IMR-90 (cell line): Measurements from ENCODE around the gene RASA1. TPM values are rescaled to one million over a fixed set of nuclear protein-coding genes. Genes with fewer than 3 reads are reported as not detected.

Experiments used
- ATAC-seq: fragments of 200-7000 bp; cut with Tn5 transposase; 2 replicates; pipeline ENCODE4 v1.9.1; 2020; ENCODE audit warnings: low read depth, mild to moderate bottlenecking, moderate library complexity
- BruUV-seq: library from RNA; stranded (reverse); fragments of 400-500 nt; replicated peaks from 2 replicates; lab custom pipeline; 2021; lab: Mats Ljungman, UMichigan
- CTCF ChIA-PET: fragments of 300-600 bp; formaldehyde crosslinking; extraction: SDS; loops from one replicate; lab custom pipeline; 2021; ENCODE audit warnings: antibody characterized with exemption; lab: Yijun Ruan, JAX
- POLR2A ChIA-PET: fragments of 300-600 bp; sonication (Branson Sonifier 250); formaldehyde crosslinking; loops from one replicate; lab custom pipeline; 2022; ENCODE audit warnings: antibody characterized with exemption; ENCODE audit not compliant: unreplicated experiment; lab: Charles Lee
- DNase-seq: peaks from one replicate; pipeline ENCODE4 v3.0.0; 2013
- H2AFZ ChIP-seq: replicated peaks from 2 replicates; pipeline ENCODE3; 2013; ENCODE audit warnings: low read length, mild to moderate bottlenecking; ENCODE audit not compliant: poor library complexity
- H2AK5ac ChIP-seq: 2 replicates; pipeline ENCODE4 v1.6.1; 2013; ENCODE audit warnings: low read depth, low read length, inconsistent platforms
- H2AK9ac ChIP-seq: replicated peaks from 2 replicates; pipeline ENCODE3; 2013; ENCODE audit warnings: mild to moderate bottlenecking, low read depth, low read length, moderate library complexity; ENCODE audit not compliant: poor library complexity
- H2BK120ac ChIP-seq: 2 replicates; pipeline ENCODE4 v1.6.1; 2013; ENCODE audit warnings: low read depth, low read length, inconsistent platforms
- H2BK15ac ChIP-seq: 3 replicates; pipeline ENCODE4 v1.6.1; 2013; ENCODE audit warnings: low read depth, low read length, inconsistent platforms
- H2BK20ac ChIP-seq: 2 replicates; pipeline ENCODE4 v1.6.1; 2013; ENCODE audit warnings: low read depth, mild to moderate bottlenecking, inconsistent platforms, low read length, moderate library complexity
- H2BK5ac ChIP-seq: 2 replicates; pipeline ENCODE4 v1.6.1; 2013; ENCODE audit warnings: mild to moderate bottlenecking, low read depth, low read length, inconsistent platforms; ENCODE audit not compliant: poor library complexity, severe bottlenecking
- H3K14ac ChIP-seq: replicated peaks from 2 replicates; pipeline ENCODE4 v1.6.1; 2013; ENCODE audit warnings: low read depth, low read length, inconsistent platforms
- H3K18ac ChIP-seq: 2 replicates; pipeline ENCODE4 v1.6.1; 2013; ENCODE audit warnings: low read depth, low read length, control low read depth
- H3K23ac ChIP-seq: 2 replicates; pipeline ENCODE4 v1.6.1; 2013; ENCODE audit warnings: low read depth, low read length, inconsistent platforms
- H3K27ac ChIP-seq: 2 replicates; pipeline ENCODE4 v1.5.1; 2013; ENCODE audit warnings: mild to moderate bottlenecking, control low read depth, low read length; ENCODE audit not compliant: insufficient read depth
- H3K27me3 ChIP-seq: 2 replicates; pipeline ENCODE4 v1.6.1; 2013; ENCODE audit warnings: low read length; ENCODE audit not compliant: control insufficient read depth, insufficient read depth
- H3K36me3 ChIP-seq: 2 replicates; pipeline ENCODE4 v1.6.1; 2013; ENCODE audit warnings: low read length, mixed read lengths; ENCODE audit not compliant: control insufficient read depth, insufficient read depth
- H3K4ac ChIP-seq: 2 replicates; pipeline ENCODE4 v1.6.1; 2013; ENCODE audit warnings: low read depth, low read length, inconsistent platforms
- H3K4me1 ChIP-seq: 2 replicates; pipeline ENCODE4 v1.6.1; 2013; ENCODE audit warnings: low read length, mixed read lengths; ENCODE audit not compliant: control insufficient read depth, insufficient read depth
- H3K4me2 ChIP-seq: 2 replicates; pipeline ENCODE4 v1.6.1; 2013; ENCODE audit warnings: low read depth, mild to moderate bottlenecking, control low read depth, low read length, moderate library complexity
- H3K4me3 ChIP-seq: 2 replicates; pipeline ENCODE4 v1.5.1; 2013; ENCODE audit warnings: low read depth, mild to moderate bottlenecking, control low read depth, low read length, moderate library complexity; ENCODE audit not compliant: insufficient read depth
- H3K56ac ChIP-seq: 2 replicates; pipeline ENCODE4 v1.6.1; 2013; ENCODE audit warnings: low read length, inconsistent platforms; ENCODE audit not compliant: insufficient read depth; ENCODE audit errors: extremely low read depth
- H3K79me1 ChIP-seq, 2 experiments: 2 replicates each; pipeline ENCODE4 v1.6.1; 2013; ENCODE audit warnings: low read length in 2 of 2, inconsistent platforms in 1 of 2, low read depth in 1 of 2
- H3K9ac ChIP-seq: 2 replicates; pipeline ENCODE4 v1.6.1; 2013; ENCODE audit warnings: low read depth, low read length, control low read depth
- H3K9me1 ChIP-seq: 2 replicates; pipeline ENCODE4 v1.6.1; 2013; ENCODE audit warnings: low read length, inconsistent platforms; ENCODE audit not compliant: insufficient read depth
- H3K9me3 ChIP-seq: 2 replicates; pipeline ENCODE4 v1.6.1; 2013; ENCODE audit warnings: low read length; ENCODE audit not compliant: control insufficient read depth, insufficient read depth
- H4K20me1 ChIP-seq: 2 replicates; pipeline ENCODE4 v1.6.1; 2013; ENCODE audit warnings: low read length, inconsistent platforms; ENCODE audit not compliant: insufficient read depth
- H4K5ac ChIP-seq: 2 replicates; pipeline ENCODE4 v1.6.1; 2013; ENCODE audit warnings: mild to moderate bottlenecking, low read depth, low read length, control low read depth
- H4K8ac ChIP-seq, 2 experiments: 2 replicates each; pipeline ENCODE4 v1.6.1; 2013; ENCODE audit warnings: low read depth in 2 of 2, low read length in 2 of 2, control low read depth in 1 of 2, inconsistent platforms in 1 of 2
- H4K91ac ChIP-seq: 2 replicates; pipeline ENCODE4 v1.6.1; 2013; ENCODE audit warnings: low read depth, low read length, inconsistent platforms; ENCODE audit not compliant: insufficient read depth
- CHD1 ChIP-seq: IDR thresholded peaks from 2 replicates; pipeline ENCODE4 v1.6.1; 2012; ENCODE audit warnings: low read depth, low read length, improper control_type of control experiment
- MAFK ChIP-seq: IDR thresholded peaks from 2 replicates; pipeline ENCODE4 v1.6.1; 2012; ENCODE audit warnings: low read depth, low read length, improper control_type of control experiment
- MXI1 ChIP-seq: IDR thresholded peaks from 2 replicates; pipeline ENCODE4 v1.6.1; 2012; ENCODE audit warnings: low read depth, mild to moderate bottlenecking, low read length, moderate library complexity, borderline replicate concordance
- NFE2L2 ChIP-seq: fragments of 150-350 bp; IDR thresholded peaks from 2 replicates; pipeline ENCODE4 v1.6.1; 2016; ENCODE audit warnings: low read depth, mild to moderate bottlenecking, low read length
- POLR2A ChIP-seq: IDR thresholded peaks from 2 replicates; pipeline ENCODE4 v1.6.1; 2012; ENCODE audit warnings: mild to moderate bottlenecking, low read depth, low read length
- RAD21 ChIP-seq: IDR thresholded peaks from 2 replicates; pipeline ENCODE4 v1.6.1; 2012; ENCODE audit warnings: low read length, improper control_type of control experiment
- RFX5 ChIP-seq: IDR thresholded peaks from 2 replicates; pipeline ENCODE4 v1.8.0; 2012; ENCODE audit warnings: low read depth, mild to moderate bottlenecking, low read length, moderate library complexity
- WGBS, 2 experiments: methylation state at CpG; one replicate each; pipeline versions ENCODE4 v1.1.5 to v1.1.7; 2013; ENCODE audit warnings: missing lambda C conversion rate in 2 of 2; ENCODE audit not compliant: insufficient read length in 1 of 2; ENCODE audit errors: extremely low coverage in 2 of 2; 5-methylcytosine and 5-hydroxymethylcytosine counted together
- dilution Hi-C: fragments of 300-500 bp; cut with HindIII; formaldehyde crosslinking; loops from one replicate; pipeline ENCODE4 v1.14.3; 2018; ENCODE audit warnings: low sequenced_read_pairs; ENCODE audit not compliant: unreplicated experiment
- in situ Hi-C: fragments of 300-500 bp; cut with MboI; formaldehyde crosslinking; loops from 3 replicates; pipeline ENCODE4 v1.14.3; 2019; ENCODE audit warnings: low sequenced_read_pairs, inconsistent platforms, mixed read lengths
- intact Hi-C: fragments of 100-400 bp; cut with micrococcal nuclease; formaldehyde crosslinking; loops from 2 replicates; pipeline ENCODE4 v1.10.0; 2022
- polyA plus RNA-seq, 3 experiments: library from polyadenylated mRNA; depleted of rRNA; stranded (reverse); fragments of >200 nt; gene quantifications; 2 replicates each; pipeline ENCODE4 v1.2.3, GENCODE V29; 2012; ENCODE audit warnings: low replicate concordance in 1 of 3
- total RNA-seq: library from RNA; depleted of rRNA; stranded (reverse); fragments of >200 nt; gene quantifications from 2 replicates; pipeline ENCODE4 v1.2.3, GENCODE V29; 2012
- TF ChIP-seq, protein P1 (sequence below): fragments of 150-350 bp; IDR thresholded peaks from 2 replicates; pipeline ENCODE4 v1.6.1; 2016; ENCODE audit warnings: low read depth, mild to moderate bottlenecking, low read length, moderate library complexity, borderline replicate concordance

Gene RASA1
- total and polyA plus RNA-seq, 2 of the 4 experiments (the other 2 are of a cell fraction) = 37.6 to 45.7 TPM

DNA sequence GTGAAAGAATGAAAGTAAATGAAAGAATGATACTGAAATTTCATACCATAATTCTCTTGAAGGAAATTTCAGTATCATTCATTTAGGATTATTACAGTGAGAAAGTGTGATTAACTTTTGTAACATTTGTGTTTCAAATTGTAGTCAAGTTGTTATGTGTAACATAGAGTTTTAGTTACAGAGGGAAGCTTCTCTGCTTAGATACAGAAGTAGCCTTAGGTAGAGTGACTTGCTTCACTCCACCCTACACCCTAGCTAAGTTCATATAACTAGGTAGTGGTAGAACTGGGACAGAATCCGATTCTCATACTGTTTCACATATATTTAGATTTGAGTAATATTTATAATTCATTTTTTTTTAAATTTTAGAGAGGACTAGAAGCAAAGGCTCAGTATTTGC is 9.0 kb downstream of the RASA1 start:
- in situ Hi-C loops (no loop called here), intact Hi-C loops (no loop called here), dilution Hi-C loops (no loop called here)
- Histone ChIP-seq H3K14ac (no peak overlapping the region), H3K56ac (no peak overlapping the region), H3K18ac (no peak overlapping the region), H3K27ac (no peak overlapping the region), H2BK20ac (no peak overlapping the region), H3K9ac (no peak overlapping the region), H3K23ac (no peak overlapping the region), H3K4ac (no peak overlapping the region), H4K20me1 (peaks cover 55% of the 10 kb centered on the region), H2BK5ac (no peak overlapping the region), H3K27me3 (no peaks in the 10 kb centered on the region), H2AK5ac (no peak overlapping the region), H3K36me3 (peaks cover 8% of the 10 kb centered on the region), H3K79me1 (peaks cover 4 to 43% of the 10 kb centered on the region in 2 experiments; a peak in 3 of 4 replicates), H4K8ac (no peak overlapping the region; a peak in 1 of 4 replicates), H3K4me3 (no peak overlapping the region), H2BK15ac (no peak overlapping the region), H4K91ac (no peak overlapping the region), H3K4me1 (peaks cover 5% of the 10 kb centered on the region), H2AFZ (no peak overlapping the region), H2AK9ac (no peak overlapping the region), H2BK120ac (no peak overlapping the region), H4K5ac (no peak overlapping the region), H3K9me3 (no peaks in the 10 kb centered on the region), H3K4me2 (no peak overlapping the region), H3K9me1 (peaks cover 6% of the 10 kb centered on the region; the same call in 1 of the 2 replicates)
- TF ChIP-seq MXI1 (no peak), POLR2A (no peak), MAFK (no peak), RFX5 (no peak), RAD21 (no peak), NFE2L2 (no peak), CHD1 (no peak)
- TF ChIP-seq, protein P1, sequence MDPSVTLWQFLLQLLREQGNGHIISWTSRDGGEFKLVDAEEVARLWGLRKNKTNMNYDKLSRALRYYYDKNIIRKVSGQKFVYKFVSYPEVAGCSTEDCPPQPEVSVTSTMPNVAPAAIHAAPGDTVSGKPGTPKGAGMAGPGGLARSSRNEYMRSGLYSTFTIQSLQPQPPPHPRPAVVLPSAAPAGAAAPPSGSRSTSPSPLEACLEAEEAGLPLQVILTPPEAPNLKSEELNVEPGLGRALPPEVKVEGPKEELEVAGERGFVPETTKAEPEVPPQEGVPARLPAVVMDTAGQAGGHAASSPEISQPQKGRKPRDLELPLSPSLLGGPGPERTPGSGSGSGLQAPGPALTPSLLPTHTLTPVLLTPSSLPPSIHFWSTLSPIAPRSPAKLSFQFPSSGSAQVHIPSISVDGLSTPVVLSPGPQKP = no peak
- ChIA-PET CTCF (no interaction called here), POLR2A (interaction anchor here (0.6 kb wide), 2 partner anchors 17 to 100 kb away, joined by 3 to 7 read pairs; no protein-coding TSS in a partner anchor)
- ATAC-seq (no peak), DNase-seq (no peak)
- WGBS, 2 experiments = no CpG with 5 or more reads among the region's 1 CpG
- no TSS peak for BruUV-seq
